GM19467 (cell line): ENCODE results near the gene SPRN.
"Not testable (repeated sequence)": the region's sequence is repeated elsewhere in the genome, so short reads cannot be mapped to it uniquely, and the experiment has no call there.

Experiments
- ATAC-seq: cut with Tn5 transposase; IDR thresholded peaks from one replicate; pipeline ENCODE4 v1.9.1; 2021; ENCODE audit warnings: mild to moderate bottlenecking, moderate library complexity; ENCODE audit not compliant: unreplicated experiment

SPRN gene

DNA sequence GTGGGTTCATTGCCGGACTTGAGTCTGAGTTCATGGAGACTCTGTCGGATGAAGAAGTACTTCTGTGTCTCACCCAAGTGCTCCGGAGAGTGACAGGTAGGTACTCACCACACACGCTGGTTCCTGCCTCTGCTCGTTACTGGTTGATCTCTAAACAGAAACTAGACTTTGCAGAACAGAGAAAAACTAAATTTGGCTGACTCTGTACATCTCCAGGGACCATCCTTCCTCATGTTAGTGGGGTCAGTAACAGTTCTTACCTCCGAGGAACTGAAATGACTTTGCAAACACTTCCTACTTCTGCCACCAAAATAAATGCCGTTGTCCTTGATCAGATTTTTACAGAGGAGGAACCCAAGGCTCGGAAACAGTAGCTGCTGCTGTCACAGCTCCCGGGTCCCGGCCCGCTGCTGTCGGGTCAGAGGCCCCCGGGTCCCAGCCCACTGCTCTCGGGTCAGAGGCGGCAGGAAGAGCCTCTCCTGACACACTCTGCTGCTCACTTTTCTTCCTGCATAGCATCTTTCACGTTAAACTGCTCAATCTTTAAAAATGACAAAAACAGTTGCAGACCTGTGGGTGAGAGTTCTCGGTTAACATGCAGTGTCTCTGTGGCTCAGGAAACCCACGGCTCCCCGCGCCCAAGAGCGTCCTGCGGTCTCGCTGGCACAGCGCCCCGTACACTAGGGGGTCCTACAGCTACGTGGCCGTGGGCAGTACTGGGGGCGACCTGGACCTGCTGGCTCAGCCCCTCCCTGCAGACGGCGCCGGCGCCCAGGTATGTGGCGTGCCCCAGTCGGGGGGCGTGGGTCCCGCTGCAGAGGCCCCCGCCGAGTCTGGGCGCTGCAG is 35.2 kb downstream of the SPRN start:
- peak; percentile 77 for ATAC-seq

DNA sequence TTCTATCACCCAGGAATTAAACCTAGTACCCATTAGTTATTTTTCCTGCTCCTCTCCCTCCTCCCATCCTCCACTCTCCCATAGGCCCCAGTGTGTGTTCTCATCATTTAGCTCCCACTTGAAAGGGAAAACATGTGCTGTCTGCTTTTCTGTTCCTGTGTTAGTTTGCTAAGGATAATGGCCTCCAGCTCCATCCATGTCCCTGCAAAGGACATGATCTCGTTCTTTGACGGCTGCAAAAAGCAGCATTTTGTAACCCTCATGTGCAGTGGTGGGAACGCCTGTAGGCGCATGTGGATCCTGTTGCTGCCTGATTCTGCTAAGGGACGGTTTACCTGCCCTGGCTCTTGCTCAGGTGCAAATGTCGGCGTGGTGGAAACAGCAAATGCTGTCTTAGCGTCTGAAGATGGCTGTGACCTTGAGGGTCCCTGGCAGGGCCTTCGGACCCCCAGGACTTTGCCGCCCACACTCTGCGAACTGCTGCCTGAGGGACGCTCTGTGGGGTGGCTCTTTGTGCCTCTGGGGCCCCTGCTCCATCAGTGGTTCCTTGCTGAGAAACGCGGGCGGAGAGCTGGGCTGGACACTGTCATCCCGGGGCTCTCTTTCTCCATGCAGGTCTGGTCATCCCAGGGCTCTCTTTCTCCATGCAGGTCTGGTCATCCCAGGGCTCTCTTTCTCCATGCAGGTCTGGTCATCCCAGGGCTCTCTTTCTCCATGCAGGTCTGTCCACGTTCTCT is 36.0 kb downstream of the SPRN start:
- peak; percentile 5 for ATAC-seq

DNA sequence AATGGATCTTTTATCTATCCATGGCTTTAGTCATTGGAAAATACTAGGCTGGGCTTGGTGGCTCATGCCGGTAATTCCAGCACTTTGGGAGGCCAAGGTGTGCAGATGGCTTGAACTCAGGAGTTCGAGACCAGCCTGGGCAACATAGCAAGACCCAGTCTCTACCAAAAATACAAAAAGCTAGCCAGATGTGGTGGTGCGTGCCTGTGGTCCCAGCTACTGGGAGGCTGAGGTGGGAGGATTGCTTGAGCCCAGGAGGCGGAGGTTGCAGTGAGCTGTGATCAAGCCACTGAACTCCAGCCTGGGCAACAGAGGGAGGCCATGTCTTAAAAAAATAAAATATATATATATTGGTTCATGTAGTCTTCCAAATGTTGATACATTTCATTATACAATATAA is 37.5 kb downstream of the SPRN start:
- ATAC-seq = not testable (repeated sequence)

GRCh38 chr10:133385214-133385613 is 39.2 kb downstream of the SPRN start:
- ATAC-seq = no peak

DNA sequence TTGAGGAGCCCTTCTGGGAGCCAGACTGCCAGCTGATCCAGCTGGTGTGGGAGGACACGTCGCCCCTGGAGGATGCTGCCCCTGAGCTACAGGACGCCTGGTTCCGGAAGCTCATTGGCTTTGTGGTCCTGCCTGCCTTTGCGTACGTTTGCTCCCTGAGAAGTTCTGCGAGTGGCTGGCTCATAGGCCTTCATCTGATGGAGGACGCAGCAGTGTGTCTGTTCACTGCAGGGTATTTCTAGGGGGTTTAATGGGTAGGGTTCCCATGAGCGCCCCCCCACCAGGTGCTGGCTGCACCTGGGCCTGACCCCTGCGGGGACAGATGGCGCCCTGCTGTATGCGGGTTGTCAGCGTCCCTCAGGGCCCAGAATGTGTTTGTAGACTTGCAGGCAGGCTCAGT is 40.4 kb downstream of the SPRN start:
- no peak for ATAC-seq

DNA sequence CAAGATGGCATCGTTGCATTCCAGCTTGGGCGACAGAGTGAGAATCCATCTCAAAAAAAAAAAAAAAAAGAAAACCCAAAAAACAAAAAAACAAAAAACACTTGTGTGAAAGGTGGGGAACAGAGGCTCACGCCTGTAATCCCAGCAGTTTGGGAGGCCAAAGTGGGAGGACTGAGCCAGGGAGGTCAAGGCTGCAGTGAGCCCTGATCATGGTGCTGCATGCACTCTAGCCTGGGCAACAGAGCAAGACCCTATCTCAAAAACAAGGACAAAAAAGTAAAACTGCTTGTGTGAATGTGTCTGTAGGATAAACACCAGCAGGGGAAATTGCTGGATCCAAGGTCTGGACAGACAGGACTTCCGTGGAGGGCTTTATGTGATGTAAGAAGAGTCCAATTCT is 40.9 kb downstream of the SPRN start:
- no peak for ATAC-seq

DNA sequence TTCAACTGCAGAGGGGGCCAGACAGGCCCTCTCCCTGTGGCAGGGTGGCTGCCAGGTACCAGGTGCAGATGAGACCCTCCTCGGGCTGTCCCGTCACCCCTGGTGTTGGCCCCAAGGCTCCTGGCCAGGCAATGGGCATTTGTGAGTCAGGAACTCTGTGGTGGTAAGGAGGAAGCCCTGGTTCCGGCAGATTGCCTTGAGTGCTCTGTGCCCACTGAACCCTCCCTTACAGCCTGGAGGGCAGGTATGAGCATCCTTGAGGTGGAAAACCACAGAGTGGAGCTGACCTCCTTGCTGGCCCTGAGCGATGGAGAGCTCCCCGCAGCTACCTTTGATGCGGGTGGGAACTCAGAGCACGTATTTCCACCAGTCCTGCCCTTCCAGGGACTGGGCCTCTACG is 43.4 kb downstream of the SPRN start:
- ATAC-seq = no peak

DNA sequence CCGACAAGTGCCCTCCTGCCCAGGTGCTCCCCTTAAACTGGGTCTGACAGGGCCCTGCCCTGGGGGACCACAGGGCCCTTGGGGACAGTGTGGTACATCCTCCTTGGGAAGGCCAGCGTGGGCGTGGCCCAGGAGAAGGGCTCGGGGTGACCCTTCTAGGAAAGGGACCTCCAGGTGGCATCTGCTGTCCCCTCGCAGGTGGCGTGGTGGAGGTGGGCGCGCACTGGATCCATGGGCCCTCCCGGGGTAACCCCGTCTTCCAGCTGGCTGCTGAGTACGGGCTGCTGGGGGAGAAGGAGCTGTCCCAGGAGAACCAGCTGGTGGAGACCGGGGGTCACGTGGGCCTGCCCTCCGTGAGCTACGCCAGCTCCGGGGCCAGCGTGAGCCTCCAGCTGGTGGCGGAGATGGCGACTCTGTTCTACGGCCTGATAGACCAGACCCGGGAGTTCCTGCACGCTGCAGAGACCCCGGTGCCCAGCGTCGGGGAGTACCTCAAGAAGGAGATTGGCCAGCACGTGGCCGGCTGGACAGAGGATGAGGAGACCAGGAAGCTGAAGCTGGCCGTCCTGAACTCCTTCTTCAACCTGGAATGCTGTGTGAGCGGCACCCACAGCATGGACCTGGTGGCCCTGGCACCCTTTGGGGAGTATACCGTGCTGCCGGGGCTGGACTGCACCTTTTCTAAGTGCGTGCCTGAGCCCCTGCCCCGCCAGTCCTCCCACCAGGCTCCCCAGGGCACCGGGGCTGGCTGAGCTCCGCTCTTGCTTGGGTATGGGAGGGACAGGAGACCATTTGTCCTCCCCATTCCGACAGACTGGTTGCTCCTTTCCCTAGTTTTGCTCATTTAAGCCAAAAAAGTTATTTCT is 44.4 kb downstream of the SPRN start:
- ATAC-seq = no peak

DNA sequence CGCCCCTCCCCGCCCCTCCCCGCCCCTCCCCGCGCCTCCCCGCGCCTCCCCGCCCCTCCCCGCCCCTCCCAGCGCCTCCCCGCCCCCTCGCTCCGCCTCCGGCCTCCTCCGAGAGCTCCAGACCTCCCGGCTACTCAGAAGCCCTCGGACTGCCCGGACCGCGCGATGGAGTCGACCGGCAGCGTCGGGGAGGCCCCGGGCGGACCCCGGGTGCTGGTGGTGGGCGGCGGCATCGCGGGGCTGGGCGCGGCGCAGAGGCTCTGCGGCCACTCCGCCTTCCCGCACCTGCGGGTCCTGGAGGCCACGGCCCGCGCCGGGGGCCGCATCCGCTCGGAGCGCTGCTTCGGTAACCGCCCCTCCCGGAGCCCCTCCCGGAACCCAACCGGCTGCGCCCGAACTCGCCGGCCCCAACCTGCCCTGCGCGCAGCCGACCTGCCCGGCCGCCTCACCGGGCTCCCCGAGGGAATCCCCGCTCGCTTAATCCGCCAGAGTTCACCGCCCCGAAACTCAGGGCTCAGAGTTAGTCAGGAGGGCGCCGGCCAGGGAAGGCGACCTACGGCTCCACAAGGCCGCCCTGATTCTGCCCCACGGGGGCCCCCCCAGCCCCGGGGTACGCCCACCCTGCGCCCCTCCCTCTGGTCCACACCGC is 45.1 kb downstream of the SPRN start, which contains the start of gene PAOX:
Gene PAOX, plus strand, starts transcription at position 111 of the 649 bp plus-strand sequence. Its CDS starts 55 bp downstream, at position 166.
- peak; percentile 37 for ATAC-seq

GRCh38 chr10:133378251-133379096 is 46.0 kb downstream of the SPRN start:
- peak; percentile 40 for ATAC-seq

- no peak for ATAC-seq
Observed at GRCh38 chr10:133377818-133378250, 46.6 kb downstream of the SPRN start.

DNA sequence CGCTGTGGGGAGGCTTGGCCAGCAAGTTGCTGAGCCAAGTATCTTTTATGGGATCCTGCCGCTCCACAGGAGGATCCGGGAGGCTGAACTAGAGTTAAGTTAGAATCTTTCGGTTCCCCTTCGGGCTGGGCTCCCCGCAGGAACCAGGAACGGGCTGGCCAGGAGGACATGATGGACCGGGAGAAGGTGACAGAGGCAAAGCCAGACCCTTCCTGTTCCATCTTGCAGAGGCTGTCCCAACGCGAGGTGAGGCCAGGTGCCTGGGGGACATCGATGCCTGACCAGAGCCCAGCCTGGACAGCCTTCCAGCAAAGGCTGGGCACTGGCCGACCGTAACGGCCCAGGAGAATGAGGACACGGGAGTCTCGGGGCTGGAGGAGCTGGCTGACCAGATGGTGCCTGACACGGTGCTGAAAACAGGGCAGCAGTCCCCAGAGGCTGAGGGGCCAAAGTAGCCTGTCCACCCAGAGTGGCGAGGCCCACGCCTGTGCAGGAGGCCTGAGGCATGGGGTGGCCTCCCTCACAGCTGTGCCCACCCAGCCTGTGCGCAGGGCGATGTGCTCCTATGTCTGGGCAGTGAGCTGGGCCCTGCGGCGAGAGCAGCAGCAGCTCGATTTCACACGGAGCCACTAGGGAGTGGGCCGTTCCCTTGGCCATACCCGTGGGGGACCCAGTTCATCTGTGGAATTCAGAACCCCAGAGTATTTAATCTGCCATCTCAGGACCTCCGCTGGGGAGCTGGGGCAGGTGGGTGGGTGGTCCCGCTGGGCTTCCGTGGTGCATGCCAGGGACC is 47.2 kb downstream of the SPRN start:
- ATAC-seq = no peak

GRCh38 chr10:133376183-133376582 is 48.2 kb downstream of the SPRN start:
- ATAC-seq = not testable (repeated sequence)

- no peak for ATAC-seq
Observed at GRCh38 chr10:133375357-133376115, 48.9 kb downstream of the SPRN start.

GRCh38 chr10:133373174-133374090 is 51.0 kb downstream of the SPRN start, which contains the start of gene ECHS1:
ECHS1 (minus strand) TSS chr10:133373354; CDS start chr10:133373333, 21 bp downstream.
- peak; percentile 94 for ATAC-seq

- no peak for ATAC-seq
Observed at GRCh38 chr10:133372507-133372906, 51.9 kb downstream of the SPRN start.
